Glomerular endothelial cell (primary cell): Measurements from ENCODE around the gene TMA7B. TPM values are rescaled to one million over a fixed set of nuclear protein-coding genes. Genes with fewer than 3 reads are reported as not detected.

Experiments used
- DNase-seq: peaks from one replicate; pipeline ENCODE4 v3.0.0-alpha.2; 2011; ENCODE audit warnings: low read depth, low spot score; ENCODE audit errors: extremely low read depth
- total RNA-seq: library from RNA; depleted of rRNA; stranded (reverse); fragments of >200 nt; gene quantifications from 2 replicates; pipeline ENCODE4 v1.2.3, GENCODE V29; 2015

Gene TMA7B
- total RNA-seq, 1 donor from 2014 or later = not detected

GRCh38 chr22:39932918-39933649 is 27.1 kb upstream of the TMA7B start:
- DNase-seq = no peak

- DNase-seq = no peak
Measured at GRCh38 chr22:39933741-39934140, 26.5 kb upstream of the TMA7B start.

DNA sequence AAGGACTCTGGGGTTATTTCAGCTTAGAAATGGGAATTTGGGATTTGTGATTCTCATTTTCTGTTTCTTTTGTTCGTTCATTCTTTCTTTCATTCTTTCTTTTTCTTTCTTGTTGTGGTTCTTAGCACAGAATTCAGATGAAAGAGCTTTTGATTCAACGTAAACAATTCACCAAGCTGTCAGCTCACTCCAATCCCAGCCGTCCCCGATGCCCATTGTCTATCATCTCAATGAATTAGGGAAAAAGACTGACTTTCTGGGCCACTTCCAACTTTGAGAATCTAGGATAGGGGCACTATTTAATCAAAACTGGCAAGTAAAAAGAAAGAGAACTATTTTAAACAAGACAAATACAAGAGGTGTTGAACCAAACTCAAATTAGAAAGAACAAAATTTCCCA is 25.1 kb upstream of the TMA7B start:
- no peak for DNase-seq

DNA sequence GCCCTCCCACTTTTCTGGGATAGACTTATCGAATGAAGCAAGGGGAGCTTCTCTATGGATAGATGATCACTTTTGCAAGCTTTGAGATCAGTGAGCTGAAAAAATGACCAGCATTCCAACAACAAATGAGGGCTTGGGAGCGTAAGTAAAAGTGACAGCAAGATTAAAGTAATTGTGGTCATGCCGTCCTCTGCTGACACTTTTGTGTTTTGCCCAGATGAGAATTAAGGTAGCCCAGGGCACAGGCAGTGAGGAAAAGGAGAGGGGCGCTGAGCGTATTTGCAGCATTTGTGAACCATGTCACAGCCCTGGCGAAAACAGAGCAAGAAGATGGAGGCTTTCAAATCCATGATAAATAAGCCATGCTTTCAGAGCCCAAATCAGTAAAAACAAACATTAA is 24.6 kb upstream of the TMA7B start:
- DNase-seq = no peak

DNA sequence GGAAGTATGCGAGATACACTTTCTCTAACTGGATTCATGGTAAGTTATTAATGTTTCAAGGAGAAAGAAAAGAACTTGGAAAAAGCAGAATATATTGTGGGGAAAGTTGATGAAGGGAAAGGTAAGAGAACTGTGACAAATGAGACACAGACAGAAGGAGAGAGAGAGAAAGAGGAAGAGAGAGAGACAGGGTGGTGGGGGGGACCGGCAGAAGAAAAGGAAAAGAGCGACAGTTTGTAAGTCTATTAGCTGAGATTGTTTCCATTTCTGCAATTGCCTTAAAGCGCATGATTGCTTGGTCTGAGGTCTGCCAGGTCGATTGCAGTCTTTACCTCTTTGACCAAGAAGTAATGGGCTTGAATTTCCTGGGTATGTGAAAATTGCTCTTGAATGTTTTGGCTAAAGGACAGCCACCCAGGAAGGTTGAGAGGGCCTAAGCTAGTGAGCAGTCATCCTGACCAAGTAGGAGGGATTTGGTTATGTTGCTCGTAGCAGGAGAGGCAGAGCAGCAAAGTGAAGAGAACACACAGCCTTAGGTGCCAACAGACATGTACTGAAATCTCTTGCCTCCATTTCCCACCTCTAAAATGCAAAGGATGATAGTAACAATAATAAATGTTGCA is 23.6 kb upstream of the TMA7B start:
- no peak for DNase-seq

- no peak for DNase-seq
Measured at GRCh38 chr22:39937906-39938305, 22.3 kb upstream of the TMA7B start.

GRCh38 chr22:39938509-39939111 is 21.6 kb upstream of the TMA7B start:
- DNase-seq = no peak

- no peak for DNase-seq
Measured at GRCh38 chr22:39939830-39940229, 20.4 kb upstream of the TMA7B start.

DNA sequence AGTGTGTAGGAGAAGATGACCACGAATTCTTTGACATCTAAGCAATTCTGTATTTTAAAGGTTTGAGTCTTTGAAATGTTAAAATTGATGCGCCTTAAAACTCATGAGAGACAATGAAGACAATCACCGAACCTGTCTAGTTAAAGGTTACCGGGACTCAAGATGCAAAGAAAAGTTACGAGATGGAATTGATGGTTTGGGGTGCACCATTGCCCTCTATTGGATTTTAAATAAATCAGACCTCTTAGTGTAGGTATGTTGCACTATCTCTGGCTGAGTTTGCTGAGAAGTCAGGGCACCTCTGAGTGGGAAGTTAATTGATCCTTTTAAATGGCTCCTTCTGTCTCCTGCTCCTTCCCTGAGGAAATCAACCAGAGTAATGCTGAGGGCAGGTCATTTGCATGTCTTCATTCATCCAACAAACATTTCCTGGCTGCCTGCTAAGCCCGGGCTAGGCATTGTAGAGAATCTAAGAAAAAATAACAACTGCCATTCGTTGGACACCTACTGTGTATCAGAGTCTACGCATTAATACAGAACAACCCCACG is 19.4 kb upstream of the TMA7B start:
- DNase-seq = no peak

GRCh38 chr22:39941601-39942000 is 18.6 kb upstream of the TMA7B start:
- DNase-seq = no peak

DNA sequence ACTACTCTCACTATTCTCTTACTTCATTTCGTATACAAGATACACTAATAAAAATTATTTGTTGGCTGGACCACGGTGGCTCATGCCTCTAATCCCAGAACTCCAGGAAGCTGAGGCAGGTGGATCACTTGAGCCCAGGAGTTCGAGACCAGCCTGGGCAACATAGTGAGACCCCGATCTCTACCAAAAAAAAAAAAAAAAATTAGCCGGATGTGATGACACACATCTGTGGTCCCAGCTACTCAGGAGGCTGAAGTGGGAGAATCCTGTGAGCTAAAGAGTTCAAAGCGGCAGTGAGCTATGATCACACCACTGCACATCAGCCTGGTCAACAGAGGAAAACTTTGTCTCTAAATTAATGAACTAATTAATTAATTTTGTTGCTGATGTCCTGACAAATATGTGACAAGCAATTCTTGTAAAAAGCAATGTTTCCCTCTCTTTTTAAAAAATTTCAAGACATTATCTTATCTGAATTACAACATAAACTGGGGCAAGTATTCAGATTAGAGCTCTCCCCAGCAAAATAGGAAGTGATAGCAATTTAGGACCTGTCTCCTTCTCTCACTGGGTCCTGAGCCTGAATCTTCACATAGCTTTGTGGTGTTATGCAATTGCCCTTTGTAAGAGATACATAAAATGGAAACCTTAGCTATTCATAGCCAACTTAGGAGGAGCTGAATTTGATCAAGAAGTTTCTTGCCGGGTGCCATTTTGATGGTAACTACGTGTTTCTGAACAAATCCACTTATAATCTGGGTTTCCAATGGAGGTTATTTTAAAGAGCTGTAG is 17.6 kb upstream of the TMA7B start:
- DNase-seq = no peak

DNA sequence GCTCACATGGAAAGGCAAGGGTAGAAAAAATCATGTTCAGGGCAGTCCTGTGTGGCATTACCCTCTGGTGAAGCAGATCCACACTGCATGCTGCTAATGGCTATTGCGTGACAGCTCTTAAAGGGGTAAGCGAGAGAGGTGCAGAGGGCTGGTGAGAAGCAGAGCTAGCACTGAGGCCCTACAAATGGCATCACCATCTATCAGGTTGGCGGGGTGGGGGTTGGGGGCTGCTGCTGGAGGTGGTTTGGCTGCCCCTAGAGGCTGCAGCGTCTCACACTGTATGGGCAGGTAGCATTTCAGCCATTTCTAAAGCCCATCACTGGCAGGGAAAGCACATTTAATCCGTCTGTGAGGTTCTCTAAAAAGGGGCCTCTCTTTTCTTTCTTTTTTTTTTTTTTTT is 16.9 kb upstream of the TMA7B start:
- DNase-seq = no peak

- no peak for DNase-seq
Measured at GRCh38 chr22:39943953-39944872, 16.0 kb upstream of the TMA7B start.

- DNase-seq = no peak
Measured at GRCh38 chr22:39946126-39946502, 14.1 kb upstream of the TMA7B start.

DNA sequence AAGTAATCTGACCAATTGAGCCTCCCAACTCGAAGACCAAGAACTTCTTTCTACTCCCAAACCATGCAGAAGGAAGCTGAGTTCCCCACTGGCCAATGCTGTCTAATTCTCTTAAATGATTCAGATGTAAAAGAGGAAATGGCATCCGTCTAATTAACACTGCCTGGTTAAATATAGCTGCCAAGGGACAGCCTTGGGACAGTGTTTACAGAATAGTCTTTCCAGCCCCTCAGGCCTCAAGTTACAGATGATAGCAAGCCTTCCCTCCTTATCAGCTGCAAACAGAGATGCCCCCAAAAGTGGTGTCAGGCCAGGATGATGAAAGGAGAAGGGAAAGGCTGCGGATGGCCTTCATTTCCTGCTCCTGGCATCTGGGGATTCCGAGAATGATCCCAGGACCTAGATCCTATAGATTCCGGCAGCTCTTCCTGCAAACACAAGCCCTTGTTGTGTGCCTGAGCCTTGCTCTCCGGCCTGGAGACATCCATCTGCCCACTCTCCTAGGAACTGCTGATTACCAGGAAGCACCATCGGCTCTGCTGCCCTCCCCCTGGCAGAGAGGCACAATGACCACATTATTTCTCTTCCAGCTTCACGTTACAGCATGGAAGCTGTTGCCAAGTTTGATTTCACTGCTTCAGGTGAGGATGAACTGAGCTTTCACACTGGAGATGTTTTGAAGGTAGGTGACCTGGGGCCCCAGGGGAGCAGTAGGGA is 13.5 kb upstream of the TMA7B start:
- no peak for DNase-seq

- DNase-seq = no peak
Measured at GRCh38 chr22:39947220-39948216, 12.7 kb upstream of the TMA7B start.

DNA sequence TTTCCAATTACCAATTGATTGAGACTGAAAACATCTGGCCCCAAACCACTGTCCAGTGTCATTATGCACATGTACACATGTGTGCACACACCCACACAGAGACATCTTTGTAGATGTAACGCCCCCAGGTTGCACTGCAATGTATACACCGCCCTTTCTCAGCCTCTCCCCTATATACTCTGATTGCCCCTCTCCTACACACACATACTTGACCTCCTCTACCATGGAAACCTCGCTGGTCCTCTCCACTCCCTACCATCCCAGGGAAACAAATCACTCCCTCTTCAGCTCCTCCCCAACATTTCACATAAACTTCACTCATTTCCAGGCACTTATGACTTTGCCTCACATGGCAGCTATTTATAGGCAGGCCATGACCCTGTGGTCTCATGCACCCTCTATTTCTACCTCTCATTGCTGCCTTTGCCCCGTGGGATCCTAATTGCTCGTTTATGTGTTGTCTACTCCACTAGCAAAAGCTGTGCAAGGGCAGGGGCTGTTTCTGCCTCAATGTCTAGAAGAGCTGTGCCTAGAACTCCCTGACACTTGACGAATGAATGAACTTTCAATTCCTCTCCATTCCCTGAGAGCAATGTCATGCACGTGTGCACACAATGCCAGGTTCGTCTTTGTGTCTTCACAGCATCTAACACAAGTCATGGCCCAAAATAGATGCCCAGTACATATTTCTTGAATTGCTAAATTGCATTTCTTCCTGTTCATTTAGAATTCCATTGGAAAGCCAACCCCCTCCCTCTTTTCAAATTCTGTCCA is 10.0 kb upstream of the TMA7B start:
- no peak for DNase-seq
